ENCODE data around the gene COL4A4. TPM values are rescaled to one million over a fixed set of nuclear protein-coding genes. Genes with fewer than 3 reads are reported as not detected.
A peak's percentile ranks its signal among the peaks of the same experiment; 100 is the strongest.

The COL4A4 gene
- total RNA-seq, 4 donors from 2014 or later = 5.0 to 5.5 (median 5.2) TPM

- no peaks in the 10 kb centered on the region for H3K27me3 ChIP-seq
- 76 to 88% methylated on average over 2 of the region's 2 CpGs for WGBS, 2 donors (ENCODE audit: low coverage in 1 of 2)
- H3K4me1 ChIP-seq = peaks cover 0 to 10% (median 0%) of the 10 kb centered on the region in 3 donors
- H3K9me3 ChIP-seq = no peaks in the 10 kb centered on the region
- ATAC-seq = no peak
- H3K4me3 ChIP-seq = no peak overlapping the region
- TF ChIP-seq EP300 (IDR thresholded peaks at IDR 0.05) (no peak), POLR2A (IDR thresholded peaks at IDR 0.05) (no peak), POLR2AphosphoS5 (IDR thresholded peaks at IDR 0.05) (no peak)
- TF ChIP-seq, protein P1, sequence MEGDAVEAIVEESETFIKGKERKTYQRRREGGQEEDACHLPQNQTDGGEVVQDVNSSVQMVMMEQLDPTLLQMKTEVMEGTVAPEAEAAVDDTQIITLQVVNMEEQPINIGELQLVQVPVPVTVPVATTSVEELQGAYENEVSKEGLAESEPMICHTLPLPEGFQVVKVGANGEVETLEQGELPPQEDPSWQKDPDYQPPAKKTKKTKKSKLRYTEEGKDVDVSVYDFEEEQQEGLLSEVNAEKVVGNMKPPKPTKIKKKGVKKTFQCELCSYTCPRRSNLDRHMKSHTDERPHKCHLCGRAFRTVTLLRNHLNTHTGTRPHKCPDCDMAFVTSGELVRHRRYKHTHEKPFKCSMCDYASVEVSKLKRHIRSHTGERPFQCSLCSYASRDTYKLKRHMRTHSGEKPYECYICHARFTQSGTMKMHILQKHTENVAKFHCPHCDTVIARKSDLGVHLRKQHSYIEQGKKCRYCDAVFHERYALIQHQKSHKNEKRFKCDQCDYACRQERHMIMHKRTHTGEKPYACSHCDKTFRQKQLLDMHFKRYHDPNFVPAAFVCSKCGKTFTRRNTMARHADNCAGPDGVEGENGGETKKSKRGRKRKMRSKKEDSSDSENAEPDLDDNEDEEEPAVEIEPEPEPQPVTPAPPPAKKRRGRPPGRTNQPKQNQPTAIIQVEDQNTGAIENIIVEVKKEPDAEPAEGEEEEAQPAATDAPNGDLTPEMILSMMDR (IDR thresholded peaks at IDR 0.05) = no peak
- no peak overlapping the region for H3K27ac ChIP-seq
- H3K36me3 ChIP-seq = peaks cover 0 to 5% of the 10 kb centered on the region in 2 donors
These were observed 186.2 kb downstream of the COL4A4 start for GRCh38 chr2:226977775-226978190.

- Histone ChIP-seq H3K4me3 (no peak overlapping the region), H3K27ac (no peak overlapping the region), H3K36me3 (no peaks in the 10 kb centered on the region), H3K9me3 (no peaks in the 10 kb centered on the region), H3K27me3 (no peaks in the 10 kb centered on the region), H3K4me1 (peaks cover 0 to 30% (median 0%) of the 10 kb centered on the region in 3 donors)
- WGBS, 2 donors (ENCODE audit: low coverage in 1 of 2) = 95% methylated on average over 6 to 9 of the region's 10 CpGs
- TF ChIP-seq EP300 (IDR thresholded peaks at IDR 0.05) (no peak), POLR2A (IDR thresholded peaks at IDR 0.05) (no peak), POLR2AphosphoS5 (IDR thresholded peaks at IDR 0.05) (no peak)
- TF ChIP-seq, protein P1 (IDR thresholded peaks at IDR 0.05) = no peak
- no peak for ATAC-seq
These were observed 190.2 kb downstream of the COL4A4 start for GRCh38 chr2:226973816-226974215.

- TF ChIP-seq POLR2A (IDR thresholded peaks at IDR 0.05) (no peak), POLR2AphosphoS5 (IDR thresholded peaks at IDR 0.05) (no peak), EP300 (IDR thresholded peaks at IDR 0.05) (no peak)
- TF ChIP-seq, protein P1 (IDR thresholded peaks at IDR 0.05) = no peak
- no peak overlapping the region for H3K27ac ChIP-seq
These were observed 192.2 kb downstream of the COL4A4 start for GRCh38 chr2:226971770-226972169.

DNA sequence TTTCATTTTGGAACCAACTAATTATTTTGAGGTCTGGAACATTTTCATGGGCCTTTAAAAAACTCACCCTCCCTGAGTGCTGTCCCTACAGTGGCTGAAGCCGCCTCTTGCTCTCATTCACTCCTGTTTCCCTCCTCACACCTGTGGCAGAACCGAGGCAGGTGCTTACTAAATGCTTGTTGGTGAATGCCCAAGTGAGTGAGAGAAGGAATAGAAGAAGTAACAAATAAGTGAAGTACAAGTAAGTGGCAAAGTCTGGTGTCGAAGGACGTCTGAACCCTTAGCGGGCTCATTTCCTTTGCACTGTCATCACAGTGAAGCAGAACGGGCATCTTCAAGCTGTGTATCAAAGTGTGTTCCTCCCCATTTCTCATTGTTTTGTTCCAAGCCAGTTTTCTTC, 192.9 kb downstream of the COL4A4 start:
- Histone ChIP-seq H3K4me1 (peaks cover 0 to 23% (median 0%) of the 10 kb centered on the region in 3 donors), H3K27ac (no peak overlapping the region), H3K9me3 (no peaks in the 10 kb centered on the region), H3K36me3 (no peaks in the 10 kb centered on the region), H3K4me3 (no peak overlapping the region), H3K27me3 (no peaks in the 10 kb centered on the region)
- TF ChIP-seq EP300 (IDR thresholded peaks at IDR 0.05) = no peak
- no peak for TF ChIP-seq POLR2A (IDR thresholded peaks at IDR 0.05)
- no peak for TF ChIP-seq POLR2AphosphoS5 (IDR thresholded peaks at IDR 0.05)
- no peak for ATAC-seq
- 76 to 81% methylated on average over 4 to 6 of the region's 6 CpGs for WGBS, 2 donors (ENCODE audit: low coverage in 1 of 2)

More at GRCh38 chr2:226971770-226972169, 192.2 kb downstream of the COL4A4 start:
- Histone ChIP-seq H3K4me1 (peaks cover 0 to 23% (median 0%) of the 10 kb centered on the region in 3 donors), H3K27me3 (no peaks in the 10 kb centered on the region), H3K36me3 (no peaks in the 10 kb centered on the region), H3K4me3 (no peak overlapping the region), H3K9me3 (no peaks in the 10 kb centered on the region)
- ATAC-seq = no peak
- WGBS, 2 donors (ENCODE audit: low coverage in 1 of 2) = 83 to 100% methylated on average over 3 to 4 of the region's 4 CpGs

DNA sequence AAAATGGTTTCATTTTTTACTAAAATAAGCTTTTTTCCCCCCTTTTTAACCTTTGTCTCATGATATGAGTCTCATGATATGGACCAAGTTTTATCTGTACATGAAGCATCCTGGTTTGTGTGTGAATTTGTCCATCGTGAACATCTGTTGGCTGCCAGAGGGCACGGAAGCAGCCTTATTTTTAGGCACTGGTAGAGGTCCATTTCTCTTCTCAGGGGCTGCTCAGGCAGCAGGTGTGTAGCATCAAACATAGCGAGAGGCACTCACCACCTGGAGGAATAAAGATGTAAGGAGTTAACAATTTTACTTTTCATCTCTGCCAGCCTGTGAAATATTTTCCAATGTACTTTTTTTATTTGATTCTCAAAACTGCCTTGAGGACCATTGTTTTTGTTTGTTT, 193.6 kb downstream of the COL4A4 start:
- peak overlapping the region in 1 of 2 donors; percentile 10 for H3K4me3 ChIP-seq
- 34 to 59% methylated on average over 3 of the region's 3 CpGs for WGBS, 2 donors (ENCODE audit: low coverage in 1 of 2)
- H3K36me3 ChIP-seq = no peaks in the 10 kb centered on the region
- no peak for TF ChIP-seq POLR2AphosphoS5 (IDR thresholded peaks at IDR 0.05)
- no peak for TF ChIP-seq POLR2A (IDR thresholded peaks at IDR 0.05)
- TF ChIP-seq, protein P1 (IDR thresholded peaks at IDR 0.05) = no peak
- TF ChIP-seq EP300 (IDR thresholded peaks at IDR 0.05) = no peak
- ATAC-seq = no peak
- no peaks in the 10 kb centered on the region for H3K9me3 ChIP-seq
- peaks cover 0 to 23% (median 0%) of the 10 kb centered on the region in 3 donors for H3K4me1 ChIP-seq
- no peaks in the 10 kb centered on the region for H3K27me3 ChIP-seq
- H3K27ac ChIP-seq = peak overlapping the region in 3 of 4 donors; percentile 54 to 65 (median 61)
